Stimulated activated CD8-positive, alpha-beta memory T cell treated with anti-CD3 and anti-CD28 coated beads, Interleukin-2, amount 100 ng/mL, for 1 hour (primary cell): ENCODE data around the gene TMEM98.
"Not testable (repeated sequence)": the region's sequence is repeated elsewhere in the genome, so short reads cannot be mapped to it uniquely, and the experiment has no call there.

Experiments
- DNase-seq, 2 donors: peaks; one replicate each; pipeline ENCODE4 v3.0.0-alpha.2; 2020; ENCODE audit warnings: low read depth in 2 of 2

Gene TMEM98

DNA sequence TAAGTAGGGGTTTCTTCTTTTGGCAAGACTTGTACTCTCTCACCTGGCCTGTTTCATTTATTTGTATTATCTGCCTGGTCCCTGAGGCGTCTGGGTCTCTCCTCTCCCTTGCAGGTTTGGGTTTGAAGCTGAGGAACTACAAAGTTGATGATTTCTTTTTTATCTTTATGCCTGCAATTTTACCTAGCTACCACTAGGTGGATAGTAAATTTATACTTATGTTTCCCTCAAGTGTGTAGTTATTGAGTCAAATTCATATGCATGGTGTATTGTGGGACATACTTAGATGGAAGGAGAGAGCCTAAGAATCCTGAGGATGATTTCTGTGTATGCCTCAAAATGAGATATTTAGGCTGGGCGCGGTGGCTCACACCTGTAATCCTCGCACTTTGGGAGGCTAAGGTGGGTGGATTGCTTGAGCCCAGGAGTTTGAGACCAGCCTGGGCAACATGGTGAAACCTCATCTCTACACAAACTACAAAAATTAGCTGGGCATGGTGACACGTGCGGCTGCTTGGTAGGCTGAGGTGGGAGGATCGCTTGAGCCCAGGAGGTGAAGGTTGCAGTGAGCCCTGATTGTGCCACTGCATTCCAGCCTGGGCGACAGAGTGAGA, 13.6 kb downstream of the TMEM98 start:
- no peak for DNase-seq

DNA sequence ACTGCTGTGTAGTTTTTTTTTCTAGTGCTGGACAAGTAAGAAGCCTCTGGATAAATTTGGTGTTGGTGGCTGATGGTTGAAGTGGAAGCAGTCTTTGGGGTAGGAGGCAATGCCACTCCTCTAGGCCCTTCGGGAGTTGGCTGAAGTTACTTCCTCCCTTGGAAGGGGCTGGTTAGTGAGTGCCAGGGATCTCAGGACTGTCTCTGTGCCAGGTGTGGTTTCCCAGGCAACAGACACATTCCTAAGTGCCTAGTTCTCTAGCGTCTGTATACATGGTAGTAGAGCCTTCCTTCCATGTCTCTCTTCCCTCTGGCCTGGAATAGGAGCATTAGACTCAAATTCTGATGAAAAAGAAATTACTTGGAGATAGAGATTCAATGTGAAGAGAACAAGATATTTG, 15.3 kb downstream of the TMEM98 start:
- DNase-seq, result no peak

DNA sequence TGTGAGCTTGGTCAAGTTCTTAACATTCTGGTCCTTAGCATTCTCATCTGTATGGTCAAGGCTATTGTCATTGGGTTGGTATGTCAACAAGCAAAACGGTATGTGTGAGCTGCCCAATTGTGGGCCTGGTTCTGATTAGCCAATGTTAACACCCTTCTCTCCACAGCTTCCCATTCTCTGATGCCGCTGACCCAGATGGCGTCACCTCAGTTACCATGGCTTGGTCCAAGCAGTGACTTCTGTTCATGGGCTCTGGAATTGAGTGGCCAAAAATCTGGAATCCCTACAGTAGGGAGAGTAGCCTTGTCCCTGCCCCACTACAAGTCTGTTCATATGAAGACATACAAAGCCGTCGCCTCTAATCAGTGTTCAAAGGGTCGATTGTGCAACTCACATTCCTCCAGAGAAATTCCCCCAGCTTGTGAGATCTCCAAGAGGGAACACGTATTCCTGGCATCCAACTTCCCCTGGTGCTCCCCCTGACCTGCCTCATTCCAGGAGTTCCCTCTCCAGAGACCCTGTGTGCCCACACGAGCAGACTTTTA, 15.8 kb downstream of the TMEM98 start:
- no peak for DNase-seq

DNA sequence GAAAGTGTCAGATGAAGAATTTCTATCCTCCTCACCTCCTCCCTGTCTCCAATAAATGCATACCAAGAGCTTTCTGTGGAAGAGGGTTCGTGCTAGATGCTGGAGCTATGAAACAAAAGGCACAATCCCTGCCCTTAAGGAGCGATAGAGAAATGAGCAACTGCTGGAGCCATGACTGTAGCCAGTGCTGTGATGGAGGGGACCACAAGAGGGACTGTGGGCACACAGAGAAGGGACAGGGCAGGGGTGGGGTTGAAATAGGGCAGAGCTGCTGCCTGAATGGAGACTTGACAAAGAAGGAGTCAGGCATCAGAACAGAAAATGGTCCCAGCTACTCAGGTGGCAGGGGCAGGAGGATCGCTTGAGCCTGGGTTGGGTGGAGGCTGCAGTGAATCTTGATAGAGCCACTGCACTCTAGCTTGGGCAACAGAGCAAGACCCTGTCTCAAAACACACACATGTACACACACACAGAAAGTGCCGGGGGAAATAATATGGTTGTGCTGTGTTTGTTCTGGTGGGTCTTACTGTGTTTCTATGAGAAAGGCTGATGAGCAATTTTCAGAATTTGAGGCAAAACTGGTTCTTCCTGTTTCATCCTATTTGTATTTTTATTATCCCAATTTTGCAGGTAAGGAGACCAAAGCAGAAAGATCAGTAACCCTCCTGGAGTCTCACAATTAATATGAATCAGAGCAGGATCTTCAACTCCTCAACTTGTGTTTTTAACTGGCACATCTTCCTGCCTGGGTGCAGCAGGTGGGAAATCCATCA, 16.5 kb downstream of the TMEM98 start:
- DNase-seq, result no peak

DNA sequence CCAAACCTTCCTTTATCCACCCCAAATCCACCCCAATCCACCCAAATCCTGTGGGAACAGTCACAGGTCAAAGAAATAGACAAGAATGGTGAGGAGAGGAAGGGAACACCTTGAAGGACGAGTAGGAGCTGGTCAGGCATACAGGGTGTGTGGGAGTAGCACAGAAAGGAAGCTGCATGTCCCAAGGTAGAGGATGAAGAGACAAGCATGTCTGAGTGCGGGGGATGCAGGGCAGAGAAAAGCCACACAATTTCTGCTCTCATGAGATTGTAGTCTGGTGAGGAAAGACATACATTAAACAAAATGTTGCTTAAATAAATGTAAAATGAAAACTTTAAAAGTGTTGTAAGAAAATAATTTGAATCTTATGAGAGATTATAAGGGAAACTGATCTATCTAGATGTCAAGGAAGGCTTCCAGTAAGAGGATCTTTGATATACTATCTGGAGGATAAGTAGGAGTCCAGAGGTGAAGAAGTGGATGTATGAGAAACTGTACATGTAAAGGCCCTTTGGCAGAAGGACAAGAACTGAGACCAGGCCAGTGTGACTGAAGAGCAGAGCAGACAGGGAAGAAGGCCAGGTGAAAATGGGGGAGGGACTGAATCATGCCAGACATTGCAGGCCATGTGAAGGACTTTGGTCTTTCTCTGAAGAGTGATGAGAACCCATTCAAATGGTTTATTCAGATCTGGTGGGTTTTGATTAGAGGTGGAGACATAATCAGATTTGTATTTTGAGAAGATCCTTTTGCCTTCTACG, 18.6 kb downstream of the TMEM98 start:
- DNase-seq, result no peak

DNA sequence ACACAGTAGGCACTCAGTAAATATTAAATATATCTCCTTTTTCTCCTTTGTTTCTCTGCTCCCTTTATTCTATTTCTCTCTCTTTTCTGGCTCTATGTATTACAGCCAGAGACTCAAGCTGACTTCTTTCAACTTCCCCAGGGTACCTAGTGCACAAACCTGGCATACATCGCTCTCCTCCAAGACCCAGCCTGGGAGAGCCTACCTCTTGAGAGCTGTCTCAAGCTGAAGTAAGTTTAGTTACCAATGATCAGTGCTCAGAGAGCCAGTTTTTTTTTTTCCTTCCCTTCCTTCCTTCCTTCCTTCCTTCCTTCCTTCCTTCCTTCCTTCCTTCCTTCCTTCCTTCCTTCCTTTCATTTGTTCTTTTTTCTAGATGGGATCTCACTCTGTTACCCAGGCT, 19.8 kb downstream of the TMEM98 start:
- DNase-seq, result no peak

DNA sequence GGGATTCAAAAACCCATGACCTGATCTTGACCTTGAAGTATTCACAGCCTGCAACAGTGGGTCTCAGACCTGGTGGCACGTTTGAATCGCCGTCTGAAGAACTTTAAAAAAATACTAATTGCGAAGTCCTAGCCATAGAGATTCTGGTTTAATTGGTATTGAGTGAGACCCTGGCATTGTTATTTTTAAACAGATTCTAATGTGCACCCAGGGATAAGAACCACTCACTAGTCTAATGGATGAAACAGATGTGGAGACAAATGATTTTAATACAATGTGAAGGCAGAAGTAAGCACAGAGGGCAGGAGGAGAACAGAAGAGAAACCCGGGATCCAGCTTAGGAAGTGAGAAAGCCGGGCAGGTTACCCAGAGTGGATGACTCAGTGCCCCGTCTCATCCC, 21.2 kb downstream of the TMEM98 start:
- no peak for DNase-seq

DNA sequence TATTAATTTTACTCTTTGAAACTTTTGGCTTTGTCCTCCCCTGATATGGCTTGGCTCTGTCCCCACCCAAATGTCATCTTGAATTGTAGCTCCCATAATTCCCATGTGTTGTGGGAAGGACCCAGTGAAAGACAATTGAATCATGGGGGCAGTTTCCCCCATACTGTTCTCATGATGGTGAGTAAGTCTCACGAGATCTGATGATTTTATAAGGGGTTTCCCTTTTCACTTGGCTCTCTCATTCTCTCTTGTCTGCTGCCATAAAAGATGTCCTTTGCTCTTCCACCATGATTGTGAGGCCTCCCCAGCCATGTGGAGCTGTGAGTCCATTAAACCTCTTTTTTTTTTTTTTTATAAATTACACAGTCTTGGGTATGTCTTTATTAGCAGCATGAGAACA, 24.5 kb downstream of the TMEM98 start:
- DNase-seq, result not testable (repeated sequence)

DNA sequence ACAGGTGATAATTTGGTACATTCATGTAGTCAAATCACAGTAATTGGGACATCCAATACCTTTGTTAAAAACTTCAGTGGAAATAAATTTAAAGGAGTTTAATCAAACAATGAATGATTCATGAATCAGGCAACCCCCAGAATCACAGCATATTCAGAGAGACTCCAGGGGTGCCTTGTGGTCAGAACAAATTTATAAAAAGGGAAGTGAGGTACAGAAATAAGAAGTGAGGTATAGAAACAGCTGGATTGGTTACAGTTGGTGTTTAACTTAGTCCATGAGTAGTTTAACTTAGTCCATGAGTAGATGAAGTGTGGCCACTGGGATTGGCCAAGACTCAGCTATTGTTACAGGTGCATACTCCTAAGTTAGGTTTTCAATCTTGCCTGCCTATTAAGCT, 25.1 kb downstream of the TMEM98 start:
- DNase-seq, result no peak

DNA sequence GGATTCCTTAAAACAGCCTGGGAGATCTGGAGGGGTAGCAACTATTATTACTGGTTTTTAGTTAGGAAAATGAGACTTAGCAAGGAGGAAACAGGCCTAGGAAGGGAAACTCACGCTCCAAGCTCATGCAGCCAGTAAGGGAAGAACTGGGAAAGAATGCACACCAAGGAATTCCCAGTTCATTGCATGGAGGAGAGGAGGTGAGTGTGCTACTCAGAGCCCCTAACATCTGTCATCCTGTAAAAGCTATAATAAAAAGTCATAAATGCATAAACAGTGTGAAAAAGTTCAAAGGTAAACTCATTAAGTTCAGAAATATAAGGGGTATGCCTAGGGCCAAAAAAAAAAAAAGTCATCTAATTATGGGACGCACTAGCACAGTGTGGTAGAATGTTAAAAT, 25.9 kb downstream of the TMEM98 start:
- no peak for DNase-seq

DNA sequence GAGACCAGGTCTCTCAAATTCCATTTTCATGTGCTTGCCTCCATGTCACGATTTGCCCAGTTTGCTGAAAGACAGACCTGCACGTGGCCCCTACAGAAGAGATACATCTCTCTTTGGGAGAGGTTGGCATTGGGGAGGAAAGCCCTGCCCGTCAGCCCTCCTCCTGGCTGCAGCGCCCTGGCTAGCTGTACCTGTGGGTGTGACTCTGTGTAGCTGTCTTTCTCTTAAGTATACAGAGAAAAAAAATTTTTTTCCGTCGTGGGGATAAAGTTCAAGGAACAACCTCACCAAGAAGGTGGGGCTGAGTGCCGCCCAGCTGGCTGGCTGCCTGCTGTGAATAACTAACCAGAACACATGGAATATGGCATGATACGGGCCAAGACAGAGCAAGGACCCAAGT, 26.5 kb downstream of the TMEM98 start:
- no peak for DNase-seq

DNA sequence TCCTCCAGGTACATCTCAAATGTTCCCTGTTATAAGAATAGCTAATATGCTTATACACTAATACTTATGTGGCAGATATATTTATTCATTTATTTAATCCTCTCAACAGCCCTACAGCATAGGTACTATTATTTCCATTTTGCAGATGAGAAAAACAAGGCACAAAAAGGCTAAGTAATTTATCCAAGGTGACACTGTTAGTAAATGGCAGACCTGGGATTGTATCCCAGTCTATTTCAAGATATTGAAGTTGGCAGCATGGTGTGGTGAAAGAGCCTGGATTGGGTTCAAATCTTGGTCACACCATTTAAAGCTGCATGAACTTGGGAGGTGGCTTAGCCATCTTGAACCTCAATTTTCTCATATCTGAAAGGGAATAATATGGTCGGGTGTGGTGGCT, 27.2 kb downstream of the TMEM98 start:
- DNase-seq, result no peak

DNA sequence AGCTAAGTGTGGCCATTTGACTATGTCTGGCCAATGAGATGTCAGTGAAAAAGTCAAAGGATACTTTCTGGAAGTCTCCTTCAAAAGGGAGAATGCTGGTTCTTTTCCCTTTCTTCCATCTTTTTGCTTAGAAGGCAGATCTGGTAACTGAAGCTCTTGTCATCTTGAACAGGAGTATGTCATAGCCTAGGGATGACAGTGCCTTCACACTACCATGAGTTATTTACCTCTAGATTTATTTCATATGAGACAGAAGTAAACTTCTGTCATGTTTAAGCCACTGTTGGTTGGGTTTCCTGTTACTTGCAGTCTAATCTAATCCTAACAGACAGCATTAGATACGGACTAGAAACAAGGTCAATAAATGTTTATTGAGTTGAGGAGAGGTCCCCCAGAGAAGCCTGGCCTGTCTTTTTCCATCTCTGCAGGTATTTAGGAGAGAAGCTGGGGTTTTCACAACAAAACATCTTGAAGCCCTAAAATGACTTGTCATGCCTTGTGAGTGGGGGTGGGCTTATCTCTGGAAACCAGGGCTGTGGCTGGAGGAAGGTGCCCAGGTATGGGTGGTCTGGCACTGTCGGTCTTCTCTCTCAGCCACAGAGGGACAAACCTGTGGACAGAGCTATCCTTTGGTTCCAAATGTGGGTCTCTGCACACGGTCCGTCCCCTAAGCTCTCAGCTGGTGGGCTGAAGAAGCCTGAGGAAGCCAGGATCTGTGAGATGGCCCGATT, 28.5 kb downstream of the TMEM98 start:
- DNase-seq, result no peak

DNA sequence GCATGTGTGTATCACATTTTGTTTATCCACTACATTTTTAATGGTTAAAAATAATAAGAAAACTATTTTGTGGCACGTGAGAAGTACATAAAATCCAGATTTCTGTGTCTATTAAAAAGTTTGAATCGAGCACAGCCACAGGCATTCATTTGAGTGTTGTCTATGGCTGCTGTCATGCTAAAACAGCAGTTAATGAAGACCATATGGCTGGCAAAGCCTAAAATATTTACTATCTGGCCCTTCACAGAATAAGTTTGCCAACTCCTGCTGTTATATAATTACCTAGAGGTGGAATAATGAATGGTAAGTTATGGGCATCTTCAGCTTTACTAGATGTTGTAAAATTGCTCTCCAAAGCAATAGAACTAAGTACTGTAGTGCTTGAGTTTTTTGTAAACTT, 30.5 kb downstream of the TMEM98 start:
- no peak for DNase-seq

DNA sequence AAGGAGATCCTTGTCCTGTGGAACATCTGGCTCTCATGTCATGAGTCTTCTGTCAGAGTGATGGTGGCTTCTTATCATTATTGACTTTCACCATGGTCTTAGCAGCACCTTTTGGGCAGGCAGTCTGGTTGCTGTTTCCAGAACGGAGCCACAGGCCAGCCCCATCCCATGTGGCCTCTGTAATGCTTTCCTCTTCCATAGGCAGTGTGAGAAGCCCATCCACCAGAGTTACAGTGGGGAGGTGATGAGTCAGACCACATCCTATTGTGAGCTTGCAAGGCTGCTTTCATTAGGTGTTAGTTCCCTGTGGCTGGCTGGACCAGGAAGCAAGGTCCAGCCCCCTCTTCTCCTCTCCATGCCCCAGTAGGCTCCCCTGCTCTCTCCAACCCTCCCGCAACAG, 32.9 kb downstream of the TMEM98 start:
- DNase-seq, result no peak

DNA sequence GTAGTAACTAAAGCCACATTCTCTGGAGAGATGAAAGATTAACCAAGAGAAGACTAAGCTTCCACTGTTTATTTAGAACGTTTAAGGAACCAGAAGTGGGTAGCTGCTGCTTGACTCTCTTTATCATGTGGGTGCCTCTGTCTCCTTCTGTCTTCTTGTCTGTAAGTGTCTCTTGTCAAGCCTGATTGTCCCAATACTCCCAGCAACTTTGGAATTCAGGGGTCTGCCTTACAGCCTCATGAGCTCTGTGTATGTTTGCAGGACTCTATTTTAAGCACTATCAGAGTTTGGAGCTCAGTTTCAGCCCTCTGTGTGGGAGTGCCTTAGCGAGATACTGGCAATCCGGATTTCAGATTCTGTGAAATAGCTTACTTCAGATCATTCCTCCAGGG, 34.4 kb downstream of the TMEM98 start:
- DNase-seq, result no peak

DNA sequence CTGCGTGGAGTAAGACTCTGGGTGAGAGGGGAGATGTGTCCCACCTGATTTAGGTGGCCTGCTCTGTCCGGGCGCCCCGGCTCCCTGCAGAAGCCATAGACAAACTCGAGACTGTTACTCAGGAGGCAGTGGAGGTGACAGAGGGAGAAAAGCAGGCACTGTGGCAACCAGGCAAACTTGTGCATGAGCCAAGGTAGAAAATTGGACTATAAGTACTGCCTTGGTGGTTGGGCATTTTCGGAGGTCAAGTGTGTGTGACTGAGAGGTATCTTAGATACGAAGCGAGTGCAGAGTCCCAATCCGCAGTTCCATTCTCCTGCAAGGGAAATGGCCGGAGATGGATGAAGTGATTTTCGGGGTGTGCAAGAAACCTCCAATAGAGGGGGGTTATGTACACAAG, 36.6 kb downstream of the TMEM98 start:
- DNase-seq, result no peak

DNA sequence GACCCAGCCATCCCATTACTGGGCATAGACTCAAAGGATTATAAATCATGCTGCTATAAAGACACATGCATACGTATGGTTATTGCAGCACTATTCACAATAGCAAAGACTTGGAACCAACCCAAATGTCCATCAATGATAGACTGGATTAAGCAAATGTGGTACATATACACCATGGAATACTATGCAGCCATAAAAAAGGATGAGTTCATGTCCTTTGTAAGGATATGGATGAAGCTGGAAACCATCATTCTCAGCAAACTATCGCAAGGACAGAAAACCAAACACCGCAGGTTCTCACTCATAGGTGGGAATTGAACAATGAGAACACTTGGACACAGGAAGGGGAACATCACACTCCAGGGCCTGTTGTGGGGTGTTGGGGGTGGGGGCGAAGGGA, 41.3 kb downstream of the TMEM98 start:
- DNase-seq, result not testable (repeated sequence)

DNA sequence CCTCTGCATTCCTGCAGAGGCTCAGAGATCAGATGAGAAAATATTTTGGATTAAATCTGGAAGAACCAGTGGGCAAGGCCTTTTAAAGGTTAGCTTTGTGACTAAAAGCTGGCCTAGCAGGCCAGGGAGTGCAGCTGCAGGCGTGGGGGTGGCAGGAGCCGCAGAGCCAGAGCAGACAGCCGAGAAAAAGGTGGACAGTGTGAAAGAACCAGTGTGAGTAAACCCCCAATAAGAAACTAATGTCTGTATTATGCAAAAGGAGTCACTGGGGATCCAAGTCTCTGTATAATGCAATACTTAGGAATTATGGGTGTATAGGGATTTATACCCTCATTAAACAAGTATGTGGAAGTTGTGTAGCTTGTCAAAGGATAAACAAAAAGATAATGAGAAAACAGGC, 42.3 kb downstream of the TMEM98 start:
- DNase-seq, result no peak

DNA sequence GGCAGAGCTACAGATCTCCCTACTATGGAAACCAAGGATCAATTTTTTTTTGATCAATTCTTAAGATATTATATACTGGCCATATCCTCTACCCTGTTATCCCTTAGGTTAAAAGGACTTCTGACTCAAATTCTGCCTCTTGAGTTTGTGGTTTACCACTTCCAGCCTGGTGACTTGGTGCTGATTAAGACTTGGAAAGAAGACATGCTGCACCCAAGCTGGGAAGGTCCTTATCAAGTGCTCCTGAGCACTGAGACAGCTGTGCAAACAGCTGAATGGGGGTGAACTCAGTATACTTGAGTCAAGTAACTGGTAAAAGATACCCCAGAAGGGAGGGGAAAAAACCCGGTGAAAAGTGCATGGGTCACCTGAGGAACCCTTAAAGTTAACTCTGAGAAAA, 43.2 kb downstream of the TMEM98 start:
- no peak for DNase-seq

DNA sequence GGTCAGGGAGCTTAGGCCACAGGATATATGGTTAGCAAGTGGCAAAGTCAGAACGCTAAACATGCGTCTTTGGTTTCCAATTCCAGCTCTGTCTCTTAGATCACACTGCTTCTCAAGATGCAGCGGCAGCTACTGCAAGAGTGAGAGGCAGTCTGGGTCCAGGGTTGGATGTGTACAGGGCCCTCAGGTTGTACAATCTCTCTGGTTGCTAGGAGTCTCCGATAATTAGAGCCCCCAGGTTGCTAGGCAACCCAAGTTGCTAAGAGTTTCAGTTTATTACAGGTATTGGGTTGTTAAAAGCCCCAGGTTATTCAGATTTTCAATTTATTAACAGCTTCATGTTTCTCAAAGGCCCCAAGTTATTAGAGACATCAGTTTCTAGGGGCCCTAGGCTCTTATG, 48.2 kb downstream of the TMEM98 start:
- no peak for DNase-seq

DNA sequence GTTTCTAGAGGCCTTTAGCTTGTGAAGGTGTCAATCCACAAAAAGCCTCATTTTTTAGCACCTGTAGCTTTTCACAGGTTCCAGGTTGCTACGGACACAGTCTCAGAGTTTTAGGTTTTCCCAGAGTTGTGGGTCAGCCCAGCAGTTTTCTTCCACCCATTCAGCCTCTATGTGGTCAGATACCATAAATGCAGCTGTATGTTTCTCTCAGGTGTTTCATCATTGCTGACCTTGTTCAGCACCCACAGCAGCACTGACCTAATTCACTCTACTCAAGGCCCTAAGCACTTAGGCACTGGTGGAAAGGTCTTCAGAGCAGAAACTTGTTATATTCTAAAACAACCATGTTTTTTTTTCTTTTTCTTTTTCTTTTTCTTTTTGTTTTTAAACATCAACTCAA, 48.7 kb downstream of the TMEM98 start:
- no peak for DNase-seq
